HCT116 (cell line): ENCODE results near the gene MEFV.

ENCODE experiments used
- EGR1 ChIP-seq: IDR thresholded peaks from 2 replicates; pipeline ENCODE4 v1.6.1; 2012; ENCODE audit warnings: low read depth
- EZH2 ChIP-seq: fragments of 200-600 bp; sonication (generic); IDR thresholded peaks from 2 replicates; pipeline ENCODE4 v1.6.1; 2017; ENCODE audit warnings: antibody characterized with exemption, mixed run types
- FOSL1 ChIP-seq: IDR thresholded peaks from 2 replicates; pipeline ENCODE4 v1.6.1; 2012; ENCODE audit warnings: low read depth
- JUND ChIP-seq: IDR thresholded peaks from 2 replicates; pipeline ENCODE4 v1.6.1; 2012
- POLR2A ChIP-seq: IDR thresholded peaks from 2 replicates; pipeline ENCODE4 v1.7.0; 2011; ENCODE audit warnings: borderline replicate concordance; ENCODE audit not compliant: insufficient read depth, insufficient read length; ENCODE audit errors: extremely low read depth
- POLR2AphosphoS5 ChIP-seq: IDR thresholded peaks from 2 replicates; pipeline ENCODE4 v1.6.1; 2011; ENCODE audit warnings: mild to moderate bottlenecking, low read depth, low read length, moderate library complexity
- RAD21 ChIP-seq: IDR thresholded peaks from 2 replicates; pipeline ENCODE4 v1.6.1; 2012; ENCODE audit warnings: low read depth, mild to moderate bottlenecking
- SP1 ChIP-seq: IDR thresholded peaks from 2 replicates; pipeline ENCODE4 v1.6.1; 2012; ENCODE audit warnings: low read depth
- TCF7L2 ChIP-seq: IDR thresholded peaks from 2 replicates; pipeline ENCODE4 v1.7.0; 2011; ENCODE audit warnings: borderline replicate concordance, inconsistent platforms; ENCODE audit not compliant: insufficient read depth, insufficient read length; ENCODE audit errors: extremely low read depth
- ZFX ChIP-seq: fragments of 450-650 bp; IDR thresholded peaks from 2 replicates; pipeline ENCODE4 v1.6.1; 2017
- ZNF274 ChIP-seq: fragments of 200-500 bp; sonication (Bioruptor generic); IDR thresholded peaks from 2 replicates; pipeline ENCODE4 v1.6.1; 2014; ENCODE audit warnings: mild to moderate bottlenecking, low read depth, low read length, inconsistent platforms
- TF ChIP-seq, protein P1 (sequence below), 3 experiments: fragments of 200-600 bp in 1 of 3; sonication (generic) in 1 of 3; IDR thresholded peaks in 2 of 3; conservative IDR thresholded peaks in 1 of 3; 2 replicates each; pipeline ENCODE4 v1.5.1; 2012 to 2017; ENCODE audit warnings: low read depth in 2 of 3, low read length in 2 of 3, antibody characterized with exemption in 1 of 3, borderline replicate concordance in 1 of 3, control low read depth in 1 of 3, mild to moderate bottlenecking in 1 of 3, mixed read lengths in 1 of 3, mixed run types in 1 of 3, moderate library complexity in 1 of 3; ENCODE audit not compliant: insufficient read depth in 1 of 3
- TF ChIP-seq, protein P2 (sequence below): IDR thresholded peaks from 2 replicates; pipeline ENCODE4 v1.6.1; 2012; ENCODE audit warnings: low read depth

DNA sequence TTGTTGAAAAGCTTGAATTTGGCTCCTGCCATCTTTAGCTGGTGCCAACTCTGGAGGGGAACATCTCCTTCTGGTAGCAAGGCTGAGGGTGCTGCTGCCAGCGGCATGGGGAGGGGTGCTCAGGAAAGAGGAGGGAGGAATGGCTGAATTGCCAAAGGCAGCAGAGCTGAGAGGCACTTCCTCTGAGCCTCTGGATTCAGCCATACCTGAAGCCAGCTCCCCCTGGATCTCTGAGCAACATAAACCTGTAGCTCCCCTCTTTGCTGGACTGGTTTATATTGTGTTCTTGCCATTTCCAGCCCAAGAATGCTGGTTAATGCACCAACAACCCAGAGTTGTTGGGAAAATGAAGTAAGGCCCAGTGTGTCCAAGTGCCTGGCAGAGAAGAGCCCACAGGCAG, 7.4 kb downstream of the MEFV start:
- TF ChIP-seq EGR1 (no peak), EZH2 (no peak), POLR2A (no peak), ZNF274 (no peak), SP1 (no peak), JUND (no peak), POLR2AphosphoS5 (no peak), RAD21 (no peak), ZFX (no peak), TCF7L2 (no peak), FOSL1 (no peak)
- TF ChIP-seq, protein P1, sequence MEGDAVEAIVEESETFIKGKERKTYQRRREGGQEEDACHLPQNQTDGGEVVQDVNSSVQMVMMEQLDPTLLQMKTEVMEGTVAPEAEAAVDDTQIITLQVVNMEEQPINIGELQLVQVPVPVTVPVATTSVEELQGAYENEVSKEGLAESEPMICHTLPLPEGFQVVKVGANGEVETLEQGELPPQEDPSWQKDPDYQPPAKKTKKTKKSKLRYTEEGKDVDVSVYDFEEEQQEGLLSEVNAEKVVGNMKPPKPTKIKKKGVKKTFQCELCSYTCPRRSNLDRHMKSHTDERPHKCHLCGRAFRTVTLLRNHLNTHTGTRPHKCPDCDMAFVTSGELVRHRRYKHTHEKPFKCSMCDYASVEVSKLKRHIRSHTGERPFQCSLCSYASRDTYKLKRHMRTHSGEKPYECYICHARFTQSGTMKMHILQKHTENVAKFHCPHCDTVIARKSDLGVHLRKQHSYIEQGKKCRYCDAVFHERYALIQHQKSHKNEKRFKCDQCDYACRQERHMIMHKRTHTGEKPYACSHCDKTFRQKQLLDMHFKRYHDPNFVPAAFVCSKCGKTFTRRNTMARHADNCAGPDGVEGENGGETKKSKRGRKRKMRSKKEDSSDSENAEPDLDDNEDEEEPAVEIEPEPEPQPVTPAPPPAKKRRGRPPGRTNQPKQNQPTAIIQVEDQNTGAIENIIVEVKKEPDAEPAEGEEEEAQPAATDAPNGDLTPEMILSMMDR (IDR thresholded peaks at IDR 0.05 in 2 of 3, conservative IDR thresholded peaks at IDR 0.05 in 1 of 3; ENCODE audit: borderline replicate concordance in 1 of 3, insufficient read depth in 1 of 3, low read depth in 2 of 3, low read length in 2 of 3): no peak
- TF ChIP-seq, protein P2, sequence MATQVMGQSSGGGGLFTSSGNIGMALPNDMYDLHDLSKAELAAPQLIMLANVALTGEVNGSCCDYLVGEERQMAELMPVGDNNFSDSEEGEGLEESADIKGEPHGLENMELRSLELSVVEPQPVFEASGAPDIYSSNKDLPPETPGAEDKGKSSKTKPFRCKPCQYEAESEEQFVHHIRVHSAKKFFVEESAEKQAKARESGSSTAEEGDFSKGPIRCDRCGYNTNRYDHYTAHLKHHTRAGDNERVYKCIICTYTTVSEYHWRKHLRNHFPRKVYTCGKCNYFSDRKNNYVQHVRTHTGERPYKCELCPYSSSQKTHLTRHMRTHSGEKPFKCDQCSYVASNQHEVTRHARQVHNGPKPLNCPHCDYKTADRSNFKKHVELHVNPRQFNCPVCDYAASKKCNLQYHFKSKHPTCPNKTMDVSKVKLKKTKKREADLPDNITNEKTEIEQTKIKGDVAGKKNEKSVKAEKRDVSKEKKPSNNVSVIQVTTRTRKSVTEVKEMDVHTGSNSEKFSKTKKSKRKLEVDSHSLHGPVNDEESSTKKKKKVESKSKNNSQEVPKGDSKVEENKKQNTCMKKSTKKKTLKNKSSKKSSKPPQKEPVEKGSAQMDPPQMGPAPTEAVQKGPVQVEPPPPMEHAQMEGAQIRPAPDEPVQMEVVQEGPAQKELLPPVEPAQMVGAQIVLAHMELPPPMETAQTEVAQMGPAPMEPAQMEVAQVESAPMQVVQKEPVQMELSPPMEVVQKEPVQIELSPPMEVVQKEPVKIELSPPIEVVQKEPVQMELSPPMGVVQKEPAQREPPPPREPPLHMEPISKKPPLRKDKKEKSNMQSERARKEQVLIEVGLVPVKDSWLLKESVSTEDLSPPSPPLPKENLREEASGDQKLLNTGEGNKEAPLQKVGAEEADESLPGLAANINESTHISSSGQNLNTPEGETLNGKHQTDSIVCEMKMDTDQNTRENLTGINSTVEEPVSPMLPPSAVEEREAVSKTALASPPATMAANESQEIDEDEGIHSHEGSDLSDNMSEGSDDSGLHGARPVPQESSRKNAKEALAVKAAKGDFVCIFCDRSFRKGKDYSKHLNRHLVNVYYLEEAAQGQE: no peak
